ENCODE measurements around the gene RECQL. TPM values are rescaled to one million over a fixed set of nuclear protein-coding genes. Genes with fewer than 3 reads are reported as not detected.
A peak's percentile ranks its signal among the peaks of the same experiment; 100 is the strongest.

The RECQL gene, protein sequence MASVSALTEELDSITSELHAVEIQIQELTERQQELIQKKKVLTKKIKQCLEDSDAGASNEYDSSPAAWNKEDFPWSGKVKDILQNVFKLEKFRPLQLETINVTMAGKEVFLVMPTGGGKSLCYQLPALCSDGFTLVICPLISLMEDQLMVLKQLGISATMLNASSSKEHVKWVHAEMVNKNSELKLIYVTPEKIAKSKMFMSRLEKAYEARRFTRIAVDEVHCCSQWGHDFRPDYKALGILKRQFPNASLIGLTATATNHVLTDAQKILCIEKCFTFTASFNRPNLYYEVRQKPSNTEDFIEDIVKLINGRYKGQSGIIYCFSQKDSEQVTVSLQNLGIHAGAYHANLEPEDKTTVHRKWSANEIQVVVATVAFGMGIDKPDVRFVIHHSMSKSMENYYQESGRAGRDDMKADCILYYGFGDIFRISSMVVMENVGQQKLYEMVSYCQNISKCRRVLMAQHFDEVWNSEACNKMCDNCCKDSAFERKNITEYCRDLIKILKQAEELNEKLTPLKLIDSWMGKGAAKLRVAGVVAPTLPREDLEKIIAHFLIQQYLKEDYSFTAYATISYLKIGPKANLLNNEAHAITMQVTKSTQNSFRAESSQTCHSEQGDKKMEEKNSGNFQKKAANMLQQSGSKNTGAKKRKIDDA
- total RNA-seq: 10 to 100 TPM; 21.4 to 33.0 (median 30.8) TPM

DNA sequence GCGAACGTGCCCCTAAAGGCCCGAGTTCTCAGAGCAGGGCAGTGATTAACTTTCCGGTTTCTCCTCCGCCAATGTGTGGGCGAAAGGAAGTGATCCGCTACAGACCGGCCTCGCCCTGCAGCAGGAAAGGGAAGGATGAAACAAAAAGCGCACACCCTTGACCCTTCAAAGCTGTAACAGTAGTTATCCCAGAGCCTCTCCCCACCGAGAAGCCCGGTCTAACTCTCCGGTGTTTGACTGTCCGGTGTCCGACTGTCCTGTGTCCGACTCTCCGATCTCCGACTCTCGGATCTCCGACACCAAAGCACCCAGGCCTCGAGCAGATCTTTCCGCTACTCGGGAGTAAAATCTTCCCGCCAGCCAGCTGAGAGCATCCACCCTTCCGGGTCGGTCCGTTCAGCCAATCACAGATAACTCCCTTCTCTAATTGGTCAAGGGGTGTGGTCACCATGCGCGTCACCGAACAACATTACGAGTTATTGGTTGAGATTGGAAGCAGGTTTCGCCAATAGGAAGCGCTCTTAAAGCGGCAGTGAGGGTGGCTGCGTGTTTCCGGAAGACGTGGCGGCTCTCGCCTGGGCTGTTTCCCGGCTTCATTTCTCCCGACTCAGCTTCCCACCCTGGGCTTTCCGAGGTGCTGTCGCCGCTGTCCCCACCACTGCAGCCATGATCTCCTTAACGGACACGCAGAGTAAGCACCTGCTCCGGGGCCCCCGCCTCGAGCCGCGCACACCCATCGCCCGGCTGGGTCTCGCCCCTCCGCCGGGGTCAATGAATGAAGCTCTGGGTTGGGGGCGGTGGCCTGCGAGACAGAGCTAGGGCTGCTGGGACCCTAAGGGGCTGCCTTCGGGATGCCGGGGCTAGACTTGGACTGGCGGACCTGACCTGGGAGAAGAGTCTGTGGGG is at the start of gene RECQL, which contains the start of gene GOLT1B:
RECQL (minus strand) TSS at position 378 of the 906 bp plus-strand sequence. CDS start 2,065 bp downstream, outside the sequence.
GOLT1B (plus strand) TSS at position 532 of the 906 bp plus-strand sequence; CDS start at position 667, 135 bp downstream.
- H3K9me3 ChIP-seq: no peaks in the 10 kb centered on the region
- peaks cover 0 to 58% (median 27%) of the 10 kb centered on the region in 4 donors for H3K4me1 ChIP-seq
- no peaks in the 10 kb centered on the region for H3K27me3 ChIP-seq
- H3K27ac ChIP-seq: peak within 1 kb of the TSS; percentile 68 to 92 (median 88)
- H3K4me3 ChIP-seq: peak within 1 kb of the TSS; percentile 76 to 97 (median 94)
- WGBS, 2 donors: 0 to 1% methylated on average over 53 to 54 of the region's 61 CpGs
- H3K36me3 ChIP-seq: peaks cover 0 to 24% (median 0%) of the 10 kb centered on the region in 3 donors
- DNase-seq (ENCODE audit: low spot score in 2 of 2): peak; percentile 87 to 96
- TF ChIP-seq, protein P1, sequence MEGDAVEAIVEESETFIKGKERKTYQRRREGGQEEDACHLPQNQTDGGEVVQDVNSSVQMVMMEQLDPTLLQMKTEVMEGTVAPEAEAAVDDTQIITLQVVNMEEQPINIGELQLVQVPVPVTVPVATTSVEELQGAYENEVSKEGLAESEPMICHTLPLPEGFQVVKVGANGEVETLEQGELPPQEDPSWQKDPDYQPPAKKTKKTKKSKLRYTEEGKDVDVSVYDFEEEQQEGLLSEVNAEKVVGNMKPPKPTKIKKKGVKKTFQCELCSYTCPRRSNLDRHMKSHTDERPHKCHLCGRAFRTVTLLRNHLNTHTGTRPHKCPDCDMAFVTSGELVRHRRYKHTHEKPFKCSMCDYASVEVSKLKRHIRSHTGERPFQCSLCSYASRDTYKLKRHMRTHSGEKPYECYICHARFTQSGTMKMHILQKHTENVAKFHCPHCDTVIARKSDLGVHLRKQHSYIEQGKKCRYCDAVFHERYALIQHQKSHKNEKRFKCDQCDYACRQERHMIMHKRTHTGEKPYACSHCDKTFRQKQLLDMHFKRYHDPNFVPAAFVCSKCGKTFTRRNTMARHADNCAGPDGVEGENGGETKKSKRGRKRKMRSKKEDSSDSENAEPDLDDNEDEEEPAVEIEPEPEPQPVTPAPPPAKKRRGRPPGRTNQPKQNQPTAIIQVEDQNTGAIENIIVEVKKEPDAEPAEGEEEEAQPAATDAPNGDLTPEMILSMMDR (IDR thresholded peaks at IDR 0.05): peak in 1 of 5 experiments; percentile 28
- TF ChIP-seq EP300 (IDR thresholded peaks at IDR 0.05) (peak; percentile 77 to 83), POLR2A (IDR thresholded peaks at IDR 0.05) (peak in 1 of 2 donors; percentile 72)

DNA sequence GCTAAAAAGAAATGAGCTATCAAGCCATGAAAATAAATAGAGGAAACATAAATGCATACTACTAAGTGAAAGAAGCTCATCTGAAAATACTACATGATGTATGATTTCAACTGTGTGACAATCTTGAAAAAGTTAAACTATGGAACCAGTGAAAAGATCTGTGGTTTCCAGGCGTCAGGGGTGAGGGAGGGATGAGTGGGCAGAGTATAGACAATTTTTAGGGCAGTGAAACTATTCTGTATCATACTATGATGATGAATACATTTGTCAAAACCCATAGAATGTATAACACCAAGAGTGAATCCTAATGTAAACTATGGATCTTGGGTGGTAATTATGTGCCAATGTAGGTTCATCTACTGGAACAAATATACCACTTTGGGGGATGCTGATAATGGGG is 46.0 kb upstream of the RECQL start:
- TF ChIP-seq POLR2A (IDR thresholded peaks at IDR 0.05): no peak
- TF ChIP-seq, protein P1 (IDR thresholded peaks at IDR 0.05): no peak
- no peak for TF ChIP-seq EP300 (IDR thresholded peaks at IDR 0.05)
- Histone ChIP-seq H3K4me1 (peaks cover 0 to 12% (median 0%) of the 10 kb centered on the region in 4 donors), H3K27ac (no peak overlapping the region), H3K27me3 (no peaks in the 10 kb centered on the region), H3K36me3 (no peaks in the 10 kb centered on the region), H3K4me3 (no peak overlapping the region), H3K9me3 (no peaks in the 10 kb centered on the region)
- DNase-seq (ENCODE audit: low spot score in 2 of 2): no peak
- WGBS, 2 donors: 71 to 83% methylated on average over 1 of the region's 1 CpG

DNA sequence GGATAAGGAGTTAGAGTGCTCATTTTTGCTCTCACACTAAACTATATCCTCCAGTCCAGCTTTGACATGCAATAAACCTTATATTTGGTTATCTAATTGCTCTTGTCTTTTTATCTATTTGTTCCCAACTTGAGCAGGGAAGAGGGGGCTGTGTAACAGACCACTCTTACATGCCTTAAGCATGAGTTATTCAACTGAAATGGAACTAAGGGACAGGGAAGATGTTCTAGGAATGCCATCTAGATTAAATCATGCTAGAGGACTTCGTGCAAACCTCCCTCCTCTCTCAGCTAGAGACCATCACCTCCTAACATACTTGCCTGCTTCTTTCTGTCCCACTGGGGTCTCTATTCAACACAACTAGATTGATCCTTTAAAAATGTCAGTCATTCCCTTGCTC is 45.3 kb upstream of the RECQL start:
- Histone ChIP-seq H3K9me3 (no peaks in the 10 kb centered on the region), H3K27me3 (no peaks in the 10 kb centered on the region), H3K36me3 (no peaks in the 10 kb centered on the region), H3K4me3 (no peak overlapping the region), H3K4me1 (peaks cover 0 to 5% (median 0%) of the 10 kb centered on the region in 4 donors), H3K27ac (no peak overlapping the region)
- TF ChIP-seq, protein P1 (IDR thresholded peaks at IDR 0.05): no peak
- TF ChIP-seq POLR2A (IDR thresholded peaks at IDR 0.05) (no peak), EP300 (IDR thresholded peaks at IDR 0.05) (no peak)
- DNase-seq (ENCODE audit: low spot score in 2 of 2): no peak
- 5 to 13% methylated on average over 1 of the region's 1 CpG for WGBS, 2 donors

DNA sequence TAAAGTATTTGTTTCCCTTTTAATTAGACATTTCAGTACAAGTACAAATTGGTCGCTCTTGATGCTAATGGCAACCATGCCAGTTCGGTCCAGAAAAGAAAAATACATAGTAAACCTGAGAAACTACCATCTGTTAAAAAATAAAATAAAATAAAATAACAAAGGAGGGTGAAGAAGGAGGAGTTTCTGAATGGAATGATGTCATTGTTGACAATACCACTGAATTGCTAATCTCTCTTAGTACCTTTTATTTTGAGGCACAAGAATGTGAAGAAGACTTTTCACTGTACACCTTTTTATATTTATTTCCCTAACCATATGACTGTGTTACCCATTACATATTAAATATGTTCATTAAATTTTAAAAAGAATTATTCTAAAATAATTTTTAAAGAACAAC is 44.1 kb upstream of the RECQL start:
- 86 to 92% methylated on average over 2 of the region's 2 CpGs for WGBS, 2 donors
- no peaks in the 10 kb centered on the region for H3K9me3 ChIP-seq

More for the DNA sequence above, 44.1 kb upstream of the RECQL start:
- Histone ChIP-seq H3K27me3 (no peaks in the 10 kb centered on the region), H3K27ac (no peak overlapping the region), H3K36me3 (no peaks in the 10 kb centered on the region), H3K4me1 (no peaks in the 10 kb centered on the region), H3K4me3 (no peak overlapping the region)
- TF ChIP-seq POLR2A (IDR thresholded peaks at IDR 0.05) (no peak), EP300 (IDR thresholded peaks at IDR 0.05) (no peak)
- TF ChIP-seq, protein P1 (IDR thresholded peaks at IDR 0.05): no peak
- no peak for DNase-seq (ENCODE audit: low spot score in 2 of 2)

Data from tibial nerve (tissue), 4 donors.